Aorta (tissue), 5 donors: ENCODE results near the gene COL1A1. TPM values are rescaled to one million over a fixed set of nuclear protein-coding genes. Genes with fewer than 3 reads are reported as not detected.

Experiments
- ATAC-seq: fragments of 200-7000 bp; cut with Tn5 transposase; one replicate; pipeline ENCODE4 v1.9.1; 2022; ENCODE audit warnings: moderate library complexity; ENCODE audit not compliant: low FRiP score
- DNase-seq, 2 donors: peaks; one replicate each; pipeline ENCODE4 v3.0.0-alpha.2; 2020
- H3K27ac ChIP-seq, 2 donors: one replicate each; pipeline ENCODE4 v1.5.1; 2013; ENCODE audit warnings: low read length in 2 of 2, mild to moderate bottlenecking in 2 of 2, moderate library complexity in 2 of 2, control low read depth in 1 of 2, inconsistent platforms in 1 of 2, low read depth in 1 of 2
- H3K27me3 ChIP-seq, 2 donors: one replicate each; pipeline ENCODE4 v1.6.1; 2013; ENCODE audit warnings: control low read depth in 1 of 2, low read length in 1 of 2, mild to moderate bottlenecking in 1 of 2, moderate library complexity in 1 of 2; ENCODE audit not compliant: insufficient read depth in 2 of 2, control insufficient read depth in 1 of 2
- H3K36me3 ChIP-seq, 2 donors: one replicate each; pipeline ENCODE4 v1.6.1; 2013; ENCODE audit warnings: control low read depth in 1 of 2, low read length in 1 of 2, mild to moderate bottlenecking in 1 of 2; ENCODE audit not compliant: insufficient read depth in 2 of 2, control insufficient read depth in 1 of 2
- H3K4me1 ChIP-seq, 2 donors: one replicate each; pipeline ENCODE4 v1.6.1; 2013; ENCODE audit warnings: low read length in 2 of 2, control low read depth in 1 of 2, mild to moderate bottlenecking in 1 of 2, moderate library complexity in 1 of 2; ENCODE audit not compliant: insufficient read depth in 2 of 2, control insufficient read depth in 1 of 2
- H3K4me3 ChIP-seq, 2 donors: one replicate each; pipeline ENCODE4 v1.5.1; 2013; ENCODE audit warnings: low read length in 2 of 2, control low read depth in 1 of 2, mild to moderate bottlenecking in 1 of 2
- H3K9me3 ChIP-seq: one replicate; pipeline ENCODE4 v1.6.1; 2013; ENCODE audit warnings: mild to moderate bottlenecking, low read length; ENCODE audit not compliant: control insufficient read depth
- WGBS, 2 donors: extraction: QIAGEN DNeasy Blood & Tissue Kit; methylation state at CpG; one replicate each; pipeline ENCODE4 v1.1.7; 2013; 5-methylcytosine and 5-hydroxymethylcytosine counted together
- intact Hi-C, 2 donors: fragments of 100-400 bp; cut with DNase I; formaldehyde crosslinking; loops; one replicate each; pipeline versions ENCODE4 v1.14.2 to v1.15.0; 2022
- polyA plus RNA-seq, 2 donors: library from polyadenylated mRNA; stranded (reverse); fragments of 200-250 nt; gene quantifications; one replicate each; pipeline ENCODE4 v1.2.3, GENCODE V29; 2013
- total RNA-seq, 2 donors: library from RNA; stranded (reverse); fragmentation: NEBNext Ultra II Directional; extraction: Animal tissue kit (Norgen Biotek cat#: 25700); gene quantifications; one replicate each; pipeline ENCODE4 v1.2.1, GENCODE V29; 2021
- donor health status: healthy with polysubstance abuse.
- donor health status: Bipolar disorder and iron deficiency.
- donor health status: DM: no; HTN: no; CAD: no.
- donor health status: DM: no; HTN: no; CAD: no.
- donor health status: DM: yes; HTN: yes; CAD: no.

The COL1A1 gene
- total and polyA plus RNA-seq, 4 donors: 70.2 to 948 (median 396) TPM

- intact Hi-C loops: no loop called here
- peaks cover 0 to 3% of the 10 kb centered on the region in 2 donors for H3K4me1 ChIP-seq
- no peaks in the 10 kb centered on the region for H3K9me3 ChIP-seq
- H3K27me3 ChIP-seq: no peaks in the 10 kb centered on the region
- no peaks in the 10 kb centered on the region for H3K36me3 ChIP-seq
- no peak for ATAC-seq
- H3K27ac ChIP-seq: peak overlapping the region; percentile 62 to 100
- WGBS, 2 donors: 69 to 71% methylated on average over 20 of the region's 20 CpGs
- H3K4me3 ChIP-seq: no peak overlapping the region
- peak; percentile 53 to 64 for DNase-seq
Observed at GRCh38 chr17:50176559-50177357, 24.7 kb downstream of the COL1A1 start.

- Histone ChIP-seq H3K4me1 (peaks cover 0 to 3% of the 10 kb centered on the region in 2 donors), H3K4me3 (no peak overlapping the region), H3K27me3 (no peaks in the 10 kb centered on the region), H3K9me3 (no peaks in the 10 kb centered on the region), H3K27ac (peak overlapping the region; percentile 24 to 91), H3K36me3 (no peaks in the 10 kb centered on the region)
- DNase-seq (peak; percentile 50 to 67), ATAC-seq (no peak)
- intact Hi-C loops: no loop called here
- WGBS, 2 donors: 89 to 91% methylated on average over 16 of the region's 16 CpGs
Observed at GRCh38 chr17:50175035-50175807, 26.2 kb downstream of the COL1A1 start.

- DNase-seq (peak in 1 of 2 donors; percentile 41), ATAC-seq (no peak)
- WGBS, 2 donors: 77 to 83% methylated on average over 6 of the region's 6 CpGs
- Histone ChIP-seq H3K27ac (peak overlapping the region in 1 of 2 donors; percentile 52), H3K9me3 (no peaks in the 10 kb centered on the region), H3K27me3 (no peaks in the 10 kb centered on the region), H3K36me3 (no peaks in the 10 kb centered on the region), H3K4me1 (peaks cover 0 to 3% of the 10 kb centered on the region in 2 donors), H3K4me3 (no peak overlapping the region)
- intact Hi-C loops: no loop called here
Observed at GRCh38 chr17:50174444-50174843, 27.0 kb downstream of the COL1A1 start.

GRCh38 chr17:50173335-50173941 lies 28.0 kb downstream of the COL1A1 start:
- peak; percentile 42 for ATAC-seq
- DNase-seq: peak; percentile 80 to 87

GRCh38 chr17:50172936-50173334 lies 28.5 kb downstream of the COL1A1 start:
- H3K4me3 ChIP-seq: no peak overlapping the region
- H3K4me1 ChIP-seq: peaks cover 0 to 3% of the 10 kb centered on the region in 2 donors
- WGBS, 2 donors: 36 to 41% methylated on average over 6 of the region's 6 CpGs
- peak in 1 of 2 donors; percentile 4 for DNase-seq
- H3K36me3 ChIP-seq: no peaks in the 10 kb centered on the region
- no peaks in the 10 kb centered on the region for H3K9me3 ChIP-seq
- peak overlapping the region; percentile 78 to 91 for H3K27ac ChIP-seq
- ATAC-seq: no peak
- no peaks in the 10 kb centered on the region for H3K27me3 ChIP-seq
- intact Hi-C loops: no loop called here

More at GRCh38 chr17:50173335-50173941, 28.0 kb downstream of the COL1A1 start:
- Histone ChIP-seq H3K4me1 (peaks cover 0 to 3% of the 10 kb centered on the region in 2 donors), H3K27ac (peak overlapping the region; percentile 78 to 91), H3K36me3 (no peaks in the 10 kb centered on the region), H3K9me3 (no peaks in the 10 kb centered on the region), H3K27me3 (no peaks in the 10 kb centered on the region), H3K4me3 (no peak overlapping the region)
- intact Hi-C loops: no loop called here
- 6 to 9% methylated on average over 10 of the region's 10 CpGs for WGBS, 2 donors

GRCh38 chr17:50172130-50172529 lies 29.3 kb downstream of the COL1A1 start:
- H3K27me3 ChIP-seq: no peaks in the 10 kb centered on the region
- peak overlapping the region in 1 of 2 donors; percentile 6 for H3K27ac ChIP-seq
- peaks cover 0 to 3% of the 10 kb centered on the region in 2 donors for H3K4me1 ChIP-seq
- H3K36me3 ChIP-seq: no peaks in the 10 kb centered on the region
- ATAC-seq (no peak), DNase-seq (peak in 1 of 2 donors; percentile 38)
- H3K4me3 ChIP-seq: no peak overlapping the region
- intact Hi-C loops: no loop called here
- WGBS, 2 donors: 93 to 95% methylated on average over 11 of the region's 11 CpGs
- H3K9me3 ChIP-seq: no peaks in the 10 kb centered on the region

GRCh38 chr17:50171371-50172071 lies 29.9 kb downstream of the COL1A1 start:
- Histone ChIP-seq H3K4me1 (peaks cover 0 to 3% of the 10 kb centered on the region in 2 donors), H3K9me3 (no peaks in the 10 kb centered on the region), H3K27ac (peak overlapping the region in 1 of 2 donors; percentile 4), H3K36me3 (no peaks in the 10 kb centered on the region), H3K27me3 (no peaks in the 10 kb centered on the region), H3K4me3 (no peak overlapping the region)
- WGBS, 2 donors: 87 to 90% methylated on average over 17 of the region's 17 CpGs
- DNase-seq (peak; percentile 42 to 60), ATAC-seq (no peak)
- intact Hi-C loops: no loop called here
